Upper lobe of left lung (tissue), 6 donors: ENCODE data around the gene DYNC1LI1. TPM values are rescaled to one million over a fixed set of nuclear protein-coding genes. Genes with fewer than 3 reads are reported as not detected.

Experiments used
- ATAC-seq, 2 donors: fragments of 200-7000 bp; cut with Tn5 transposase; one replicate each; pipeline ENCODE4 v1.9.1; 2022; ENCODE audit warnings: mild to moderate bottlenecking in 2 of 2, moderate library complexity in 2 of 2; ENCODE audit not compliant: low FRiP score in 2 of 2
- DNase-seq, 2 donors: peaks; one replicate each; pipeline ENCODE4 v3.0.0-alpha.2; 2019 to 2020
- H3K27ac ChIP-seq, 4 donors: fragments of 200-600 bp; sonication (generic); one replicate each; pipeline ENCODE4 v1.5.1; 2016 to 2019
- H3K27me3 ChIP-seq, 4 donors: fragments of 200-600 bp; sonication (generic); one replicate each; pipeline ENCODE4 v1.5.1; 2017 to 2019
- H3K36me3 ChIP-seq, 4 donors: fragments of 200-600 bp; sonication (generic); one replicate each; pipeline ENCODE4 v1.5.1; 2016 to 2019
- H3K4me1 ChIP-seq, 4 donors: fragments of 200-600 bp; sonication (generic); one replicate each; pipeline ENCODE4 v1.5.1; 2018 to 2019
- H3K4me3 ChIP-seq, 4 donors: fragments of 200-600 bp; sonication (generic); one replicate each; pipeline ENCODE4 v1.5.1; 2017 to 2019; ENCODE audit warnings: mild to moderate bottlenecking in 2 of 4, moderate library complexity in 1 of 4
- H3K9me3 ChIP-seq, 4 donors: fragments of 200-600 bp; sonication (generic); one replicate each; pipeline ENCODE4 v1.5.1; 2018 to 2019
- CTCF ChIP-seq, 6 experiments: fragments of 450-650 bp in 4 of 6; fragments of 200-600 bp in 2 of 6; sonication (generic) in 2 of 6; IDR thresholded peaks; one replicate each; pipeline ENCODE4 v1.5.1; 2016 to 2019; ENCODE audit warnings: antibody characterized with exemption in 6 of 6
- EP300 ChIP-seq, 4 donors: sonication (generic); formaldehyde crosslinking; IDR thresholded peaks; one replicate each; pipeline ENCODE4 v1.5.1; 2017; ENCODE audit warnings: antibody characterized with exemption in 4 of 4, control low read depth in 2 of 4
- POLR2A ChIP-seq, 4 donors: fragments of 450-650 bp; IDR thresholded peaks; one replicate each; pipeline ENCODE4 v1.5.1; 2016 to 2017; ENCODE audit warnings: antibody characterized with exemption in 4 of 4, mild to moderate bottlenecking in 2 of 4
- POLR2AphosphoS5 ChIP-seq, 2 donors: sonication (generic); formaldehyde crosslinking; IDR thresholded peaks; one replicate each; pipeline ENCODE4 v1.5.1; 2017; ENCODE audit warnings: antibody characterized with exemption in 2 of 2
- WGBS, 2 donors: methylation state at CpG; one replicate each; pipeline ENCODE4 v1.1.5; 2017 to 2018; 5-methylcytosine and 5-hydroxymethylcytosine counted together
- total RNA-seq, 6 donors: library from RNA; depleted of rRNA in 4 of 6; stranded (reverse); fragments of >200 nt in 4 of 6; gene quantifications; one replicate each; pipeline versions ENCODE4 v1.1.0 to v1.2.1, GENCODE V29; 2016 to 2021
- donor health status: DM: no; HTN: no; CAD: no; lungs with moderate emphysema.
- donor health status: DM: no; HTN: yes; CAD: no; lungs with severe emphysema.

The DYNC1LI1 gene
- total RNA-seq, 6 donors from 2014 or later, result 16.8 to 42.0 (median 33.8) TPM

- no peaks in the 10 kb centered on the region for H3K9me3 ChIP-seq
- DNase-seq (peak; percentile 87 to 95), ATAC-seq (peak; percentile 70 to 74)
- peak; percentile 6 to 21 for TF ChIP-seq POLR2AphosphoS5 (IDR thresholded peaks at IDR 0.05)
- no peak for TF ChIP-seq EP300 (IDR thresholded peaks at IDR 0.05)
- TF ChIP-seq CTCF (IDR thresholded peaks at IDR 0.05), result peak in 1 of 6 experiments; percentile 43
- no peak for TF ChIP-seq POLR2A (IDR thresholded peaks at IDR 0.05)
- H3K4me3 ChIP-seq, result peak overlapping the region; percentile 75 to 96 (median 78)
- H3K27ac ChIP-seq, result peak overlapping the region; percentile 97 to 100 (median 98)
- peaks cover 0 to 9% (median 2%) of the 10 kb centered on the region in 4 donors for H3K36me3 ChIP-seq
- 3 to 13% methylated on average over 10 to 33 of the region's 40 CpGs for WGBS, 2 donors
- H3K27me3 ChIP-seq, result no peaks in the 10 kb centered on the region
- H3K4me1 ChIP-seq, result peaks cover 19 to 28% (median 24%) of the 10 kb centered on the region in 4 donors
These were observed 878 bp downstream of the DYNC1LI1 start for GRCh38 chr3:32569540-32570420.

GRCh38 chr3:32568953-32569352, 1.7 kb downstream of the DYNC1LI1 start:
- TF ChIP-seq EP300 (IDR thresholded peaks at IDR 0.05), result no peak
- TF ChIP-seq CTCF (IDR thresholded peaks at IDR 0.05), result no peak
- no peak for TF ChIP-seq POLR2A (IDR thresholded peaks at IDR 0.05)
- no peak for TF ChIP-seq POLR2AphosphoS5 (IDR thresholded peaks at IDR 0.05)
- Histone ChIP-seq H3K27ac (peak overlapping the region in 1 of 4 donors; percentile 97), H3K27me3 (no peaks in the 10 kb centered on the region), H3K36me3 (peaks cover 0 to 9% (median 2%) of the 10 kb centered on the region in 4 donors), H3K9me3 (no peaks in the 10 kb centered on the region), H3K4me3 (peak overlapping the region in 3 of 4 donors; percentile 75 to 96 (median 78)), H3K4me1 (peaks cover 19 to 28% (median 24%) of the 10 kb centered on the region in 4 donors)
- 85 to 93% methylated on average over 2 of the region's 2 CpGs for WGBS, 2 donors
- ATAC-seq, result no peak
- DNase-seq, result no peak

- no peak for TF ChIP-seq EP300 (IDR thresholded peaks at IDR 0.05)
- no peak for TF ChIP-seq CTCF (IDR thresholded peaks at IDR 0.05)
- 91 to 95% methylated on average over 1 of the region's 1 CpG for WGBS, 2 donors
These were observed 6.5 kb downstream of the DYNC1LI1 start for GRCh38 chr3:32564195-32564594.

GRCh38 chr3:32562640-32563039, 8.0 kb downstream of the DYNC1LI1 start:
- DNase-seq (no peak), ATAC-seq (no peak)
- Histone ChIP-seq H3K27ac (no peak overlapping the region), H3K36me3 (peaks cover 0 to 9% (median 2%) of the 10 kb centered on the region in 4 donors), H3K4me3 (no peak overlapping the region), H3K4me1 (peaks cover 4 to 10% (median 6%) of the 10 kb centered on the region in 4 donors), H3K9me3 (no peaks in the 10 kb centered on the region), H3K27me3 (no peaks in the 10 kb centered on the region)
- 94 to 97% methylated on average over 7 of the region's 7 CpGs for WGBS, 2 donors
- TF ChIP-seq POLR2A (IDR thresholded peaks at IDR 0.05) (no peak), EP300 (IDR thresholded peaks at IDR 0.05) (no peak)

More at GRCh38 chr3:32564195-32564594, 6.5 kb downstream of the DYNC1LI1 start:
- DNase-seq, result no peak
- Histone ChIP-seq H3K27me3 (no peaks in the 10 kb centered on the region), H3K4me3 (no peak overlapping the region), H3K4me1 (peaks cover 8 to 14% (median 13%) of the 10 kb centered on the region in 4 donors), H3K9me3 (no peaks in the 10 kb centered on the region), H3K36me3 (peaks cover 0 to 9% (median 2%) of the 10 kb centered on the region in 4 donors), H3K27ac (no peak overlapping the region)
- no peak for ATAC-seq

- TF ChIP-seq POLR2AphosphoS5 (IDR thresholded peaks at IDR 0.05), result no peak
- TF ChIP-seq POLR2A (IDR thresholded peaks at IDR 0.05), result no peak
- TF ChIP-seq CTCF (IDR thresholded peaks at IDR 0.05), result no peak
- no peak for TF ChIP-seq EP300 (IDR thresholded peaks at IDR 0.05)
- 33 to 39% methylated on average over 3 of the region's 3 CpGs for WGBS, 2 donors
- Histone ChIP-seq H3K36me3 (no peaks in the 10 kb centered on the region), H3K27ac (no peak overlapping the region), H3K9me3 (no peaks in the 10 kb centered on the region), H3K4me1 (peaks cover 13 to 44% (median 13%) of the 10 kb centered on the region in 4 donors), H3K4me3 (no peak overlapping the region), H3K27me3 (no peaks in the 10 kb centered on the region)
- DNase-seq (no peak), ATAC-seq (no peak)
These were observed 12.9 kb downstream of the DYNC1LI1 start for GRCh38 chr3:32557640-32558352.
